Measurements from ENCODE around the gene HSPA6.

HSPA6 gene

GRCh38 chr1:161495490-161495889, 28.9 kb upstream of the HSPA6 start:
- no peak overlapping the region for H3K4me3 ChIP-seq (ENCODE audit: low read length)
- H3K4me2 ChIP-seq (ENCODE audit: low read length), result no peak overlapping the region
- H2AFZ ChIP-seq (ENCODE audit: low read depth, low read length), result no peak overlapping the region
- no peaks in the 10 kb centered on the region for H4K20me1 ChIP-seq (ENCODE audit: insufficient read depth, low read length)
- TF ChIP-seq EZH2phosphoT487 (IDR thresholded peaks at IDR 0.05; ENCODE audit: low read depth), result no peak
- TF ChIP-seq, protein P1, sequence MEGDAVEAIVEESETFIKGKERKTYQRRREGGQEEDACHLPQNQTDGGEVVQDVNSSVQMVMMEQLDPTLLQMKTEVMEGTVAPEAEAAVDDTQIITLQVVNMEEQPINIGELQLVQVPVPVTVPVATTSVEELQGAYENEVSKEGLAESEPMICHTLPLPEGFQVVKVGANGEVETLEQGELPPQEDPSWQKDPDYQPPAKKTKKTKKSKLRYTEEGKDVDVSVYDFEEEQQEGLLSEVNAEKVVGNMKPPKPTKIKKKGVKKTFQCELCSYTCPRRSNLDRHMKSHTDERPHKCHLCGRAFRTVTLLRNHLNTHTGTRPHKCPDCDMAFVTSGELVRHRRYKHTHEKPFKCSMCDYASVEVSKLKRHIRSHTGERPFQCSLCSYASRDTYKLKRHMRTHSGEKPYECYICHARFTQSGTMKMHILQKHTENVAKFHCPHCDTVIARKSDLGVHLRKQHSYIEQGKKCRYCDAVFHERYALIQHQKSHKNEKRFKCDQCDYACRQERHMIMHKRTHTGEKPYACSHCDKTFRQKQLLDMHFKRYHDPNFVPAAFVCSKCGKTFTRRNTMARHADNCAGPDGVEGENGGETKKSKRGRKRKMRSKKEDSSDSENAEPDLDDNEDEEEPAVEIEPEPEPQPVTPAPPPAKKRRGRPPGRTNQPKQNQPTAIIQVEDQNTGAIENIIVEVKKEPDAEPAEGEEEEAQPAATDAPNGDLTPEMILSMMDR (IDR thresholded peaks at IDR 0.05; ENCODE audit: low read depth, low read length), result no peak
- H3K4me1 ChIP-seq (ENCODE audit: low read length), result peaks cover 27% of the 10 kb centered on the region
- no peaks in the 10 kb centered on the region for H3K9me3 ChIP-seq (ENCODE audit: insufficient read depth, low read length)
- no peak overlapping the region for H3K27ac ChIP-seq (ENCODE audit: low read length)
- H3K36me3 ChIP-seq (replicated peaks; ENCODE audit: low read depth, low read length), result no peaks in the 10 kb centered on the region
- H3K9ac ChIP-seq (ENCODE audit: low read length), result no peak overlapping the region
- H3K79me2 ChIP-seq (ENCODE audit: low read length), result no peaks in the 10 kb centered on the region
- H3K27me3 ChIP-seq (ENCODE audit: low read depth, low read length), result peaks cover 8% of the 10 kb centered on the region

DNA sequence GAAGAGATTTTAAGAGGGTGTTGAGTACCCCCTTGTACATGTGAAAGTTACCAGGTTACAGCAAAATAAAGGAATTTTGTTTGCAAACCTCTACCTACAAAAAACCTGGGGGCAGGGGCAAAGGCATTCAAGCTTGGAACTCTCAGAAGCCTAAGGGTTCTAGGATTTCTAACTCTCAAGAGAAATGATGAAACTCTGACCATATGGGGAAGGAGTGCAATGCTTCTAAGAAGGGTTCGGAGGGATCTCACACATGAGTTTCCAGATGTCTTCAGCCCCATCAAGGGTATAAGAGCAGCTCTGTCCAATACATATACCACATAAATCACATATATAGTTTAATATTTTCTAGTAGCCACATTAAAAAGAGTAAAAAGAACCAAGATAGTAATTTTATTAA, 26.4 kb upstream of the HSPA6 start:
- H2AFZ ChIP-seq (ENCODE audit: low read depth, low read length), result no peak overlapping the region
- H3K9me3 ChIP-seq (ENCODE audit: insufficient read depth, low read length), result no peaks in the 10 kb centered on the region
- TF ChIP-seq, protein P1 (IDR thresholded peaks at IDR 0.05; ENCODE audit: low read depth, low read length), result no peak
- TF ChIP-seq EZH2phosphoT487 (IDR thresholded peaks at IDR 0.05; ENCODE audit: low read depth), result no peak
- no peak overlapping the region for H3K4me2 ChIP-seq (ENCODE audit: low read length)
- no peaks in the 10 kb centered on the region for H3K79me2 ChIP-seq (ENCODE audit: low read length)
- no peak overlapping the region for H3K4me3 ChIP-seq (ENCODE audit: low read length)
- no peak overlapping the region for H3K27ac ChIP-seq (ENCODE audit: low read length)
- H3K4me1 ChIP-seq (ENCODE audit: low read length), result peaks cover 27% of the 10 kb centered on the region
- no peaks in the 10 kb centered on the region for H3K27me3 ChIP-seq (ENCODE audit: low read depth, low read length)
- no peaks in the 10 kb centered on the region for H4K20me1 ChIP-seq (ENCODE audit: insufficient read depth, low read length)
- H3K9ac ChIP-seq (ENCODE audit: low read length), result no peak overlapping the region
- no peaks in the 10 kb centered on the region for H3K36me3 ChIP-seq (replicated peaks; ENCODE audit: low read depth, low read length)

- Histone ChIP-seq H3K9ac (ENCODE audit: low read length) (no peak overlapping the region), H3K79me2 (ENCODE audit: low read length) (no peaks in the 10 kb centered on the region), H3K4me2 (ENCODE audit: low read length) (no peak overlapping the region), H3K36me3 (replicated peaks; ENCODE audit: low read depth, low read length) (no peaks in the 10 kb centered on the region), H3K27me3 (ENCODE audit: low read depth, low read length) (no peaks in the 10 kb centered on the region), H3K4me3 (ENCODE audit: low read length) (no peak overlapping the region), H4K20me1 (ENCODE audit: insufficient read depth, low read length) (no peaks in the 10 kb centered on the region), H3K9me3 (ENCODE audit: insufficient read depth, low read length) (no peaks in the 10 kb centered on the region), H3K27ac (ENCODE audit: low read length) (no peak overlapping the region), H2AFZ (ENCODE audit: low read depth, low read length) (no peak overlapping the region), H3K4me1 (ENCODE audit: low read length) (peaks cover 27% of the 10 kb centered on the region)
- no peak for TF ChIP-seq EZH2phosphoT487 (IDR thresholded peaks at IDR 0.05; ENCODE audit: low read depth)
- TF ChIP-seq, protein P1 (IDR thresholded peaks at IDR 0.05; ENCODE audit: low read depth, low read length), result no peak
Measured at GRCh38 chr1:161498646-161499045, 25.7 kb upstream of the HSPA6 start.

- Histone ChIP-seq H4K20me1 (ENCODE audit: insufficient read depth, low read length) (no peaks in the 10 kb centered on the region), H3K36me3 (replicated peaks; ENCODE audit: low read depth, low read length) (no peaks in the 10 kb centered on the region), H3K79me2 (ENCODE audit: low read length) (no peaks in the 10 kb centered on the region), H2AFZ (ENCODE audit: low read depth, low read length) (peak overlapping the region; percentile 65), H3K27ac (ENCODE audit: low read length) (peak overlapping the region; percentile 21; the same call in 1 of the 2 replicates), H3K4me3 (ENCODE audit: low read length) (peak overlapping the region; percentile 41), H3K9ac (ENCODE audit: low read length) (no peak overlapping the region; the same call in 1 of the 2 replicates), H3K4me1 (ENCODE audit: low read length) (peaks cover 21% of the 10 kb centered on the region), H3K9me3 (ENCODE audit: insufficient read depth, low read length) (no peaks in the 10 kb centered on the region), H3K4me2 (ENCODE audit: low read length) (peak overlapping the region; percentile 60), H3K27me3 (ENCODE audit: low read depth, low read length) (no peaks in the 10 kb centered on the region)
- TF ChIP-seq, protein P1 (IDR thresholded peaks at IDR 0.05; ENCODE audit: low read depth, low read length), result no peak
- no peak for TF ChIP-seq EZH2phosphoT487 (IDR thresholded peaks at IDR 0.05; ENCODE audit: low read depth)
Measured at GRCh38 chr1:161499099-161500039, 25.0 kb upstream of the HSPA6 start.
